Peyer's patch (tissue), 4 donors: ENCODE data around the gene SC5D. TPM values are rescaled to one million over a fixed set of nuclear protein-coding genes. Genes with fewer than 3 reads are reported as not detected.

ENCODE experiments used
- DNase-seq, 3 donors: peaks; one replicate each; pipeline ENCODE4 v3.0.0-alpha.2; 2017 to 2019
- H3K27ac ChIP-seq, 4 donors: fragments of 200-600 bp; sonication (generic); one replicate each; pipeline ENCODE4 v1.5.1; 2016 to 2019
- H3K27me3 ChIP-seq, 2 donors: fragments of 200-600 bp; sonication (generic); one replicate each; pipeline ENCODE4 v1.5.1; 2019
- H3K36me3 ChIP-seq, 3 donors: fragments of 200-600 bp; sonication (generic); one replicate each; pipeline ENCODE4 v1.5.1; 2016 to 2019
- H3K4me1 ChIP-seq, 4 donors: fragments of 200-600 bp; sonication (generic); one replicate each; pipeline ENCODE4 v1.5.1; 2016 to 2019
- H3K4me3 ChIP-seq, 4 donors: fragments of 200-600 bp; sonication (generic); 1 replicate in 3 of 4; 2 replicates in 1 of 4; pipeline ENCODE4 v1.5.1; 2016 to 2019; ENCODE audit warnings: mild to moderate bottlenecking in 1 of 4
- H3K9me3 ChIP-seq, 4 donors: fragments of 200-600 bp; sonication (generic); one replicate each; pipeline ENCODE4 v1.5.1; 2016 to 2019; ENCODE audit warnings: mild to moderate bottlenecking in 1 of 4
- CTCF ChIP-seq, 6 experiments: fragments of 450-650 bp in 4 of 6; fragments of 200-600 bp in 2 of 6; sonication (generic) in 1 of 6; IDR thresholded peaks; one replicate each; pipeline ENCODE4 v1.5.1; 2017 to 2019; ENCODE audit warnings: antibody characterized with exemption in 6 of 6, mild to moderate bottlenecking in 3 of 6, moderate library complexity in 1 of 6
- POLR2A ChIP-seq, 2 donors: fragments of 450-650 bp; IDR thresholded peaks; one replicate each; pipeline ENCODE4 v1.5.1; 2017; ENCODE audit warnings: antibody characterized with exemption in 2 of 2, mild to moderate bottlenecking in 2 of 2, moderate library complexity in 2 of 2
- total RNA-seq, 4 donors: library from RNA; depleted of rRNA; stranded (reverse); fragments of >200 nt; gene quantifications; one replicate each; pipeline ENCODE4 v1.1.0, GENCODE V29; 2016

SC5D gene
- total RNA-seq, 4 donors from 2014 or later = 25.6 to 63.6 (median 37.7) TPM

- no peaks in the 10 kb centered on the region for H3K27me3 ChIP-seq
- no peak for DNase-seq
- H3K9me3 ChIP-seq = no peaks in the 10 kb centered on the region
- no peaks in the 10 kb centered on the region for H3K36me3 ChIP-seq
- H3K4me3 ChIP-seq = no peak overlapping the region
- H3K27ac ChIP-seq = no peak overlapping the region
- TF ChIP-seq POLR2A (IDR thresholded peaks at IDR 0.05) = no peak
- TF ChIP-seq CTCF (IDR thresholded peaks at IDR 0.05) = no peak
- H3K4me1 ChIP-seq = no peaks in the 10 kb centered on the region
These were observed 41.7 kb upstream of the SC5D start for GRCh38 chr11:121250843-121251242.

GRCh38 chr11:121253951-121254350, 38.6 kb upstream of the SC5D start:
- H3K36me3 ChIP-seq = no peaks in the 10 kb centered on the region
- no peaks in the 10 kb centered on the region for H3K4me1 ChIP-seq
- DNase-seq = no peak
- H3K27ac ChIP-seq = no peak overlapping the region
- H3K27me3 ChIP-seq = no peaks in the 10 kb centered on the region
- TF ChIP-seq POLR2A (IDR thresholded peaks at IDR 0.05) (no peak), CTCF (IDR thresholded peaks at IDR 0.05) (no peak)
- no peaks in the 10 kb centered on the region for H3K9me3 ChIP-seq
- no peak overlapping the region for H3K4me3 ChIP-seq

GRCh38 chr11:121254756-121255155, 37.8 kb upstream of the SC5D start:
- no peak overlapping the region for H3K27ac ChIP-seq
- no peaks in the 10 kb centered on the region for H3K4me1 ChIP-seq
- H3K27me3 ChIP-seq = no peaks in the 10 kb centered on the region
- TF ChIP-seq POLR2A (IDR thresholded peaks at IDR 0.05) (no peak), CTCF (IDR thresholded peaks at IDR 0.05) (no peak)
- H3K4me3 ChIP-seq = no peak overlapping the region
- no peaks in the 10 kb centered on the region for H3K9me3 ChIP-seq
- DNase-seq = no peak
- H3K36me3 ChIP-seq = no peaks in the 10 kb centered on the region

GRCh38 chr11:121255473-121256125, 37.0 kb upstream of the SC5D start:
- Histone ChIP-seq H3K4me1 (no peaks in the 10 kb centered on the region), H3K36me3 (no peaks in the 10 kb centered on the region), H3K9me3 (no peaks in the 10 kb centered on the region), H3K27me3 (no peaks in the 10 kb centered on the region), H3K4me3 (no peak overlapping the region), H3K27ac (no peak overlapping the region)
- DNase-seq = no peak
- TF ChIP-seq CTCF (IDR thresholded peaks at IDR 0.05) (no peak), POLR2A (IDR thresholded peaks at IDR 0.05) (no peak)

GRCh38 chr11:121257289-121257688, 35.3 kb upstream of the SC5D start:
- no peak for DNase-seq
- Histone ChIP-seq H3K27me3 (no peaks in the 10 kb centered on the region), H3K27ac (no peak overlapping the region), H3K36me3 (no peaks in the 10 kb centered on the region), H3K9me3 (no peaks in the 10 kb centered on the region), H3K4me3 (no peak overlapping the region), H3K4me1 (no peaks in the 10 kb centered on the region)
- no peak for TF ChIP-seq CTCF (IDR thresholded peaks at IDR 0.05)
- TF ChIP-seq POLR2A (IDR thresholded peaks at IDR 0.05) = no peak

GRCh38 chr11:121257976-121258375, 34.6 kb upstream of the SC5D start:
- no peaks in the 10 kb centered on the region for H3K9me3 ChIP-seq

More at GRCh38 chr11:121257976-121258375, 34.6 kb upstream of the SC5D start:
- TF ChIP-seq POLR2A (IDR thresholded peaks at IDR 0.05) (no peak), CTCF (IDR thresholded peaks at IDR 0.05) (no peak)
- DNase-seq = no peak
- no peaks in the 10 kb centered on the region for H3K4me1 ChIP-seq
- no peaks in the 10 kb centered on the region for H3K36me3 ChIP-seq
- no peak overlapping the region for H3K4me3 ChIP-seq
- H3K27ac ChIP-seq = no peak overlapping the region
- no peaks in the 10 kb centered on the region for H3K27me3 ChIP-seq
